Hepatocyte (in vitro differentiated cells): ENCODE data around the gene QDPR. TPM values are rescaled to one million over a fixed set of nuclear protein-coding genes. Genes with fewer than 3 reads are reported as not detected.
A peak's percentile ranks its signal among the peaks of the same experiment; 100 is the strongest.

Experiments
- DNase-seq: peaks from one replicate; pipeline ENCODE4 v3.0.0-alpha.2; 2016; ENCODE audit warnings: low spot score
- H2AFZ ChIP-seq: fragments of 200-600 bp; sonication (generic); 2 replicates; pipeline ENCODE4 v1.6.0; 2016; ENCODE audit warnings: antibody characterized with exemption, mild to moderate bottlenecking
- H3K27ac ChIP-seq: fragments of 200-600 bp; sonication (generic); 2 replicates; pipeline ENCODE4 v1.5.1; 2016; ENCODE audit warnings: mild to moderate bottlenecking
- H3K27me3 ChIP-seq: fragments of 200-600 bp; sonication (generic); 2 replicates; pipeline ENCODE4 v1.6.1; 2016
- H3K36me3 ChIP-seq: fragments of 200-600 bp; sonication (generic); replicated peaks from 2 replicates; pipeline ENCODE4 v1.5.1; 2016; ENCODE audit warnings: low read depth; ENCODE audit not compliant: insufficient read depth
- H3K4me1 ChIP-seq: fragments of 200-600 bp; sonication (generic); 2 replicates; pipeline ENCODE4 v1.5.1; 2016; ENCODE audit warnings: mild to moderate bottlenecking, moderate library complexity; ENCODE audit not compliant: insufficient read depth
- H3K4me2 ChIP-seq: fragments of 200-600 bp; sonication (generic); 2 replicates; pipeline ENCODE4 v1.6.0; 2016
- H3K4me3 ChIP-seq: fragments of 200-600 bp; sonication (generic); 2 replicates; pipeline ENCODE4 v1.5.1; 2016; ENCODE audit warnings: mild to moderate bottlenecking
- H3K79me2 ChIP-seq: fragments of 200-600 bp; sonication (generic); 2 replicates; pipeline ENCODE4 v1.6.0; 2017; ENCODE audit warnings: mild to moderate bottlenecking
- H3K9me2 ChIP-seq: fragments of 200-600 bp; sonication (generic); replicated peaks from 2 replicates; pipeline ENCODE4 v1.6.0; 2017; ENCODE audit warnings: mild to moderate bottlenecking; ENCODE audit not compliant: insufficient read depth
- H3K9me3 ChIP-seq: fragments of 200-600 bp; sonication (generic); 2 replicates; pipeline ENCODE4 v1.5.1; 2016; ENCODE audit warnings: low read depth, mild to moderate bottlenecking
- H4K20me1 ChIP-seq: fragments of 200-600 bp; sonication (generic); 2 replicates; pipeline ENCODE4 v1.6.0; 2016; ENCODE audit warnings: mild to moderate bottlenecking; ENCODE audit not compliant: insufficient read depth, poor library complexity, severe bottlenecking
- CTCF ChIP-seq: fragments of 200-600 bp; sonication (generic); IDR thresholded peaks from 2 replicates; pipeline ENCODE4 v1.5.1; 2016; ENCODE audit warnings: antibody characterized with exemption, mild to moderate bottlenecking; ENCODE audit not compliant: poor library complexity
- EZH2 ChIP-seq: fragments of 200-600 bp; sonication (generic); IDR thresholded peaks from 2 replicates; pipeline ENCODE4 v1.6.1; 2016; ENCODE audit warnings: antibody characterized with exemption, mild to moderate bottlenecking, borderline replicate concordance
- EZH2phosphoT487 ChIP-seq: fragments of 200-600 bp; sonication (generic); IDR thresholded peaks from one replicate; pipeline ENCODE4 v1.6.1; 2018; ENCODE audit warnings: antibody characterized with exemption, mild to moderate bottlenecking, low read depth, moderate library complexity; ENCODE audit not compliant: unreplicated experiment, severe bottlenecking
- WGBS: methylation state at CpG from one replicate; pipeline ENCODE4 v1.1.6; 2016; ENCODE audit warnings: low lambda C conversion rate; ENCODE audit errors: missing lambda C conversion rate; 5-methylcytosine and 5-hydroxymethylcytosine counted together
- polyA plus RNA-seq: library from polyadenylated mRNA; unstranded; fragments of >200 nt; fragmentation: Nextera tagmentation; extraction: Ambion mirVana; gene quantifications from 2 replicates; pipeline ENCODE4 v1.2.1, GENCODE V29; 2016
- total RNA-seq: library from RNA; depleted of rRNA; stranded (reverse); fragments of >200 nt; gene quantifications from 2 replicates; pipeline ENCODE4 v1.2.3, GENCODE V29; 2014

Gene QDPR
- total RNA-seq (56.2 and 67.6 TPM in 2 replicates), polyA plus RNA-seq (65.5 and 70.3 TPM in 2 replicates)

GRCh38 chr4:17511950-17512795, at the start of gene QDPR:
TSS of gene QDPR (minus strand) at chr4:17512090. CDS start at chr4:17512054, 36 bp downstream.
- peak within 1 kb of the TSS; percentile 62 for H3K4me3 ChIP-seq
- H3K27me3 ChIP-seq, result peaks cover 2% of the 10 kb centered on the region
- DNase-seq, result peak; percentile 91
- H3K79me2 ChIP-seq, result peaks cover 19% of the 10 kb centered on the region
- no peaks in the 10 kb centered on the region for H3K36me3 ChIP-seq
- no peaks in the 10 kb centered on the region for H4K20me1 ChIP-seq
- peak within 1 kb of the TSS; percentile 88 for H3K4me2 ChIP-seq
- H3K27ac ChIP-seq, result peak within 1 kb of the TSS; percentile 78
- no peaks in the 10 kb centered on the region for H3K9me2 ChIP-seq
- H3K9me3 ChIP-seq, result no peaks in the 10 kb centered on the region
- TF ChIP-seq EZH2 (no peak), EZH2phosphoT487 (no peak), CTCF (no peak)
- WGBS, result 7% methylated on average over 27 of the region's 65 CpGs
- H3K4me1 ChIP-seq, result peaks cover 10% of the 10 kb centered on the region
- peak within 1 kb of the TSS; percentile 93 for H2AFZ ChIP-seq

GRCh38 chr4:17561195-17561909, 49.5 kb upstream of the QDPR start:
- TF ChIP-seq EZH2, result no peak
- no peak for TF ChIP-seq EZH2phosphoT487
- no peak for TF ChIP-seq CTCF
- no peak for DNase-seq
- Histone ChIP-seq H3K4me2 (no peak overlapping the region), H3K4me1 (no peaks in the 10 kb centered on the region), H3K4me3 (no peak overlapping the region), H3K79me2 (no peaks in the 10 kb centered on the region), H3K27me3 (no peaks in the 10 kb centered on the region), H2AFZ (no peak overlapping the region), H3K27ac (no peak overlapping the region), H3K36me3 (no peaks in the 10 kb centered on the region), H3K9me3 (no peaks in the 10 kb centered on the region), H4K20me1 (no peaks in the 10 kb centered on the region), H3K9me2 (no peaks in the 10 kb centered on the region)
- WGBS, result 84% methylated on average over 8 of the region's 8 CpGs

GRCh38 chr4:17560065-17560673, 48.3 kb upstream of the QDPR start:
- Histone ChIP-seq H2AFZ (no peak overlapping the region), H4K20me1 (no peaks in the 10 kb centered on the region), H3K36me3 (no peaks in the 10 kb centered on the region), H3K4me3 (no peak overlapping the region), H3K9me3 (no peaks in the 10 kb centered on the region), H3K9me2 (no peaks in the 10 kb centered on the region), H3K79me2 (no peaks in the 10 kb centered on the region), H3K4me1 (no peaks in the 10 kb centered on the region), H3K27me3 (no peaks in the 10 kb centered on the region), H3K4me2 (no peak overlapping the region), H3K27ac (no peak overlapping the region)
- no peak for TF ChIP-seq EZH2phosphoT487
- TF ChIP-seq CTCF, result no peak
- TF ChIP-seq EZH2, result no peak
- no peak for DNase-seq
- 88% methylated on average over 6 of the region's 6 CpGs for WGBS
